Epithelial cell of prostate (primary cell): ENCODE results near the gene ANKRD13C.
"Not testable (repeated sequence)": the region's sequence is repeated elsewhere in the genome, so short reads cannot be mapped to it uniquely, and the experiment has no call there.

Source experiments
- DNase-seq: peaks from one replicate; pipeline ENCODE4 v3.0.0-alpha.2; 2011; ENCODE audit warnings: low read depth, low spot score
- H3K27ac ChIP-seq: fragments of 450-650 bp; 2 replicates; pipeline ENCODE4 v1.5.1; 2017; ENCODE audit warnings: mild to moderate bottlenecking

ANKRD13C gene, protein sequence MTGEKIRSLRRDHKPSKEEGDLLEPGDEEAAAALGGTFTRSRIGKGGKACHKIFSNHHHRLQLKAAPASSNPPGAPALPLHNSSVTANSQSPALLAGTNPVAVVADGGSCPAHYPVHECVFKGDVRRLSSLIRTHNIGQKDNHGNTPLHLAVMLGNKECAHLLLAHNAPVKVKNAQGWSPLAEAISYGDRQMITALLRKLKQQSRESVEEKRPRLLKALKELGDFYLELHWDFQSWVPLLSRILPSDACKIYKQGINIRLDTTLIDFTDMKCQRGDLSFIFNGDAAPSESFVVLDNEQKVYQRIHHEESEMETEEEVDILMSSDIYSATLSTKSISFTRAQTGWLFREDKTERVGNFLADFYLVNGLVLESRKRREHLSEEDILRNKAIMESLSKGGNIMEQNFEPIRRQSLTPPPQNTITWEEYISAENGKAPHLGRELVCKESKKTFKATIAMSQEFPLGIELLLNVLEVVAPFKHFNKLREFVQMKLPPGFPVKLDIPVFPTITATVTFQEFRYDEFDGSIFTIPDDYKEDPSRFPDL

DNA sequence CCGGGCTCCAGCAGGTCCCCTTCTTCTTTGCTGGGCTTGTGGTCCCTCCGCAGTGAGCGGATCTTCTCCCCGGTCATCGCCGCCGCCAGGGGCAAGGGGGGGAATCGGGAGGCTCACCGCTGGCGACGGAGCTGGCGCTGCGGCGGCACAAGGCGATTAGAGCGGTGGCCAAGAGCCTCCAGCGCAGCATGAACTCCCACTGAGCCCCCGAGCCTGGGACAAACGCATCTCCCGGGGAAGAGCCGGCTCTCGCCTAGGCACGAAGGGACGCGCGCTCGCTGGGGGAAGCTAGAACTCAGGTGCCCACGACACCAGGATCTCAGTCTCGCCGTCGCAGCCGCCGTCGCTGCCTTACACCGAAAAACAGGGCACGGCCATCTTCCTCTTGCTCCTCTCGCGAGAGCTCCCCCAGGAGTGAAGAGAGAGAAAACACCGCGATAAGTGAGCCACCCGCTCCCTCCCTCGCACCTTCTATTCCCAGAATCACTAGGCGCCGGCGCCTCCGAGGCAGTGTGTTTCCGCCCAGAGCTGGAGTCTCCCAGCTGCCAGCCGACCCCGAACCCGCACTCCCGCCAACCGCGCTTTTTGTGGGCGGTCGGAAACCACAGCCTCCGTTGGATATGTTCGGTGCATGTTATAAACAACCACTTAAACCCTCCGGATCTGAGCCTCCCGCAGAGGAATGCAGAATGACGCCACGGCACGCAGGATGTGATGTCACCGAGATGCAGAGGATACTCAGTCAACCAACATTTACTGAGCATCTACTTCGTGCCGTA, at the start of gene ANKRD13C:
Gene ANKRD13C (minus strand): TSS at position 391 of the 779 bp plus-strand sequence. CDS start 314 bp downstream, at position 77.
- H3K27ac ChIP-seq = peak within 1 kb of the TSS; percentile 86
- DNase-seq = peak; percentile 73

DNA sequence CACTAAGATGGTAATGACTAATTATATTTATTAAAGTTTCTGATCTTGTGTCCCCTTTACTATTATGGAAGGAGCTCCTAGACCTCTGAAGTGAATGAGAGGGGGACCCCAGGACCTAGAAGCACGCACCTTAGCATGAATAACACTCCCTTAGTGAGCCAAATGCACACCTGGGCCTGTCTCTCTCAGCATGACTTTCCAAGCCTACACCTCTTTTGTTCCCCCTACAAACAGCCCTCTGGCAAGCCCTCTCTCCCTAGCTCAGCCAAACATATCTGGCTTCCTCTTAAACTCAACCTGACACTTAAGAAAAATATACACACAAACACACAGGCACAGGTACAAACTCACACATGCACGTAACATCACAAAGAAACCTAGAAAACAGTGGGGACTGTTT, 49.2 kb upstream of the ANKRD13C start:
- no peak for DNase-seq
- no peak overlapping the region for H3K27ac ChIP-seq

DNA sequence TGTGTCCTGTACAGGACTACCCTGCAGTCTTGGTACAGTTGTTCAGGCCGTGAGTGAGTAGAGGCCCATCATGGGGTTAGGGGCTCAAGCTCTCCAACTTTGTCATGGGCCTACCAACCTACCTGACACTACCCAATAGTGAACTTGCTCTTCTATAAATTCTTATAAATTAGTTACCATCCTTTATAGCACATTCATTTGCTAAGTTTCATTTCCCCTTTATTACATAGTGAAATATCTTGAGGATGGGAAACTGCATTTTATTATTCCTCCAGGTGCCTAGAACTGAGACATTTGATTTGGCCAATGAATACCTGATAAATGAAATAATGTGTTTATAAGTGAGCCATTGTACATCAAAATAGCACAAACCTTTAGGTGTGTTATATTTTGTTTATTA, 47.5 kb upstream of the ANKRD13C start:
- H3K27ac ChIP-seq = no peak overlapping the region
- no peak for DNase-seq

DNA sequence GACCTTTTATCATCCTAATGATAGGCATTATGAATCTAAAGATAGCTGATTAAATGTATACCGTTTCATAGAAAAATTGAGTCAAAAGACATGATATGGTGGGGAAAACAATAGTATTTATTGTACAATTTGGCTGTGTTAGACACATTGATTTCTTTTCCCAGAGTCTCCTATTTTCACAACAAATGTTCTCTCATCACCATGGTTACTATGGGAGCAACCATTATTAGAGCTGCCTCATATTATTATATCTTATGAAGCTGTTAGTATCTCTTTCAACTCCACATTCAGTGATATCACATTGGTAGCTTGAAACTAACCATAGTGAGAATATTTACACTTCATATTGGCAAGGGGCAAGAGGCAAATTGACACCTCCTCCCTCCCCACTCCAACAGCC, 45.8 kb upstream of the ANKRD13C start:
- DNase-seq = no peak
- no peak overlapping the region for H3K27ac ChIP-seq

DNA sequence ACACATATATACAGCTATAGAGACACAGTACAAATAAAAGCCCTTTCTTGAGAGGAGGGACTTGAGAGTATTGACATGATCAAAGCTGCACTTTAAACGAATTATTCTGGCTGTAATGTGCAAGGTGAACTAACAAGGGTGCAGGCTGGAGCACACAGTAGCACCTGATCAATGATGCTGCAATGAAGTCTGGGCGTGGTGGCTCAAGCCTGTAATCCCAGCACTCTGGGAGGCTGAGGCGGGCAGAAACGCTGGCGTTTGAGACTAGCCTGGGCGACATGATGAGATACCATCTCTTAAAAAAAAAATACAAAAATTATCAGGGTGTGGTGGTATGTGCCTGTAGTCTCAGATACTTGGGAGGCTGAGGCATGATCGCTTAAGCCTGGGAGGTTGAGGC, 42.5 kb upstream of the ANKRD13C start:
- no peak for DNase-seq
- no peak overlapping the region for H3K27ac ChIP-seq

DNA sequence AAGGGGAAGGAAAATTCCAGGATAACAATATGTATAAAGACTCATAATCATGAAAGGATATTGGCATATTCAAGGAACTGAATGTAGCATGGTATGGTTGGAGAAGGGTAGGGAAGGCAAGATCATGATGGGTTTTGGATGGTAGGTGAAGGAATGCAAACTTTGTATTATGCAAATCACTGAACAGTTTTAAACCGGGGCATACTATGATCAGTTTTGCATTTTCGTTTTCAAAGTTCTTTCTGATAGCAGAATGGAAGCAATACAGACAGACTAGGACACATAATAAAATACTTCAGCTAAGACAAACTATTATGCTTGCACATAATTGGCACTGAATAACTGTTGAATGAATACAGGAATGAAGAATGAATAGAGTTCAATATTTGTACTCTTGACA, 42.1 kb upstream of the ANKRD13C start:
- H3K27ac ChIP-seq = no peak overlapping the region
- no peak for DNase-seq

DNA sequence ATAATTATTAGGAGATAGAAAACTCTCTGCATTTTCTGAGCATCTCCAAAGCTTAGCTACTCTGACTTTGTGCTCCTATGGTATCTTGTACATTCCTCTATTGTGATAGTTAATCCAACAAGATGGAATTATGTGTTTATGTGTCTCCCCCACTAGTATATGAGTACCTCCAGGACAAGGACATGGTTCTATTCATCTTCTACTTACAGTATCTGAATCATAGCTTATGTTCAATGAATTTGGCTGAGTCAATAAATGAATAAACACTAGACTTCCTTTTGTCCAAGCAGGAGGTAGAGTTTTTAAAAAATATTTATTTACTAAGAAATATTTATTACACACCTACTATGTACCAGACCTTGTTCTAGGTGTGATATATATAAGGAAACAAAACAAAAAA, 38.1 kb upstream of the ANKRD13C start:
- H3K27ac ChIP-seq = no peak overlapping the region
- no peak for DNase-seq

DNA sequence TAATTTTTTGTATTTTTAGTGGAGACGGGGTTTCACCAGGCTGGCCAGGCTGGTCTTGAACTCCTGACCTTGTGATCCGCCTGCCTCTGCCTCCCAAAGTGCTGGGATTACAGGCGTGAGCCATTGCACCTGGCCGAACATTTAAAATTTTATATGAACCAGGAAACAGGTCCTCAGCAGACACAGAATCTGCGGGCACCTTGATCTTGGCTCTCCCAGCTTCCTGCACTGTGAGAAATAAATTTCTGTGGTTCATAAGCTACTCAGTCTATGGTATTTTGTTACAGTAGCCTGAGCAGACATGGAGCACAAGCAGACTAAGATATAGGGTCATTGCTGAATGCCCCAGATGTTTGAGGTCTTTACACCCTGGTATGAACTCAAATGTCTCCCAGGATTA, 33.0 kb upstream of the ANKRD13C start:
- DNase-seq = no peak
- H3K27ac ChIP-seq = no peak overlapping the region

DNA sequence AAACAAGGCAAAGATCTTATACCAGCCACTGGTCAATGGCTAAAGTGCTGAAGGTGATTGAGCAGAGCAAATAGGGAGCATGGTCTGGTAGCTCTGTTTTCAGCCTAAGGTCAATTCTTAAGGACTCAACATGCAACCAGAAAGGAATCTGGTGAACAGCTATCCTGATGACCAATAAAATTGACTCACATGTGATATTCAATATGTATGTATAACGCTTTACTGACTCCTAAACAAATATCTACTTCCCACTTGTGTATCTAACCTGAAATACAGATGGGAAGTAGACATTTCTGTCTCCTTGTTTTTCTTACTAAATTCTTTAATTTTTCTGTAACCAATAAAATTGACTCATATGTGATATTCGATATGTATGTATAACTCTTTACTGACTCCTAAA, 31.6 kb upstream of the ANKRD13C start:
- no peak overlapping the region for H3K27ac ChIP-seq
- DNase-seq = no peak

DNA sequence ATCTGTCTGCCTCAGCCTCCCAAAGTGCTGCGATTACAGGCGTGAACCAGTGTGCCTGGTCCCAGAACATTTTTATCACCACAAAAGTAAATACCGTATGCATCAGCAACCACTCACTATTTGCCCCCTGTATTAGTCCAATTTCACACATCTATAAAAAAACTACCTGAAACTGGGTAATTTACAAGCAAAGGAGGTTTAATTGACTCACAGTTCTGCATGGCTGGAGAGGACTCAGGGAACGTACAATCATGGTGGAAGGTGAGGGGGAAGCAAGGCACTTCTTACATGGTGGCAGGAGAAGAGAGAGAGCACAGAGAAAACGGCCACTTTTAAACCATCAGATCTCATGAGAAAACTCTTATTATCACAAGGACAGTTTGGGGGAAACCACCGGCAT, 31.0 kb upstream of the ANKRD13C start:
- DNase-seq = no peak
- no peak overlapping the region for H3K27ac ChIP-seq

DNA sequence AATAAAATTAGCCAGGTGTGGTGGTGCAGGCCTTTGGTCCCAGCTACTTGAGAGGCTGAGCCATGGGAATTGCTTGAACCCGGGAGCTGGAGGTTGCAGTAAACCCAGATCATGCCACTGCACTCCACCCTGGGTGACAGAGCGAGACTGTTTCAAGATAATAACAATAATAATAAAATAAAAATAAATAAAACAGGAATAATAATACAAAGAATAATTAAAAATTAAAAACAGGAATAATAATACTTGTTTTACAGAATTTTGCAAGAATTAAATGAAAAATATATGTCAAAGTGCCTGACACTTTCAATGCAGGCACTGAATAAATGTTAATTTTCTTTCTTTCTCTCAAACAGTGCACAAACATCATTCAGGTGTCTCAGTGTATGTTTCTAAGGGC, 30.0 kb upstream of the ANKRD13C start:
- DNase-seq = no peak
- H3K27ac ChIP-seq = no peak overlapping the region

DNA sequence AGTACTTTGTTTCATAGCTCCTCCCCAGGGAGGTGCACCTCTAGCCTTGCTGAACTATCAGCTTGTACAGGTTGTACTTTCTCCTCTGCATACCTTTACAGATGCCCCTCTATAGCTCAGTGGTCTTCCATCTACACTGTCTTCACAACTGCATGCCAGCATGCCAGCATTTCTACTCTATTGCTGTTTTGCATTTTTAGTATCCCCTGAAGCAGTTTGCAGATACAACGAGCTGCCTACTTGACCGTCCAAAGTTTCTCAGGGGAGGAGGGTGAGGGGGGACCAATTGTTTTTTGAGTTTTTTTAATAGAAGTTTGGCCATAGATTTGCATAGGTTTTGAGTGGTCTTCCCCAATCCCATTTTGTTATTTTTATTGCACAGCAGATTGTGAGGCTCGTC, 29.0 kb upstream of the ANKRD13C start:
- H3K27ac ChIP-seq = no peak overlapping the region
- no peak for DNase-seq

DNA sequence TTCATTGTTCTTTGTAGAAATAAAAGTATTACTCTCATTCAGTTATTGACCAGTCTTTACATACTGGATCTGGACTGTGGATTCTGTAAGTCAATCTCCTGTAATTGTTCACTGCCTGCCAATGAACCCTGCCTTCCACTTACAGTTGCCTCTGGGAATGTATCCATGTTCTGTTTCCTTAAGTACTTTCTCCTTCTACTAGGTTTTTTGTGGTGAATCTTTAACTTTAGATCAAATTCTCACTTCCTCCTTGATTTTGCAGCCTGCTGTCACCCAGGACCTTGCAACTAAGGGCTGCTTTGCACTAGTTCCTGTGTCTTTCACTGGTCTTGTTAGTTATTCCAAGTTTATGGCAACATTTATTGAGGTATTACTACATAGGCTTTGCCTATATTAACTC, 28.2 kb upstream of the ANKRD13C start:
- H3K27ac ChIP-seq = no peak overlapping the region
- DNase-seq = no peak

DNA sequence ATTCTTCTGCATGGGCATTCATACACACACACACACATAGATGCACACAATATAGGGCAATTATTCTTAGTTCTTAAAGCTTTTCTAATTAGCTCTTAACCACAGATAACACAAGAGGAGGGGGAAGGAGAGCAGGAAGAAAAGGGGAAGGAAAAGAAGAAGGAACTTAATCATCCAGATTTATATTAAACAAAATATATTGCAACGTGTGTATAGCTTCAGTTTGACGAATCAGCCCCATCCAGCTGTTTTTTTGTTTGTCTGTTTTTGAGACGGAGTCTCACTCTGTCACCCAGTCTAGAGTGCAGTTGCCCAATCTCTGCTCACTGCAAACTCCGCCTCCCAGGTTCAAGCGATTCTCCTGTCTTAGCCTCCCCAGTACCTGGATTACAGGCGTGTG, 21.7 kb upstream of the ANKRD13C start:
- no peak overlapping the region for H3K27ac ChIP-seq
- no peak for DNase-seq

DNA sequence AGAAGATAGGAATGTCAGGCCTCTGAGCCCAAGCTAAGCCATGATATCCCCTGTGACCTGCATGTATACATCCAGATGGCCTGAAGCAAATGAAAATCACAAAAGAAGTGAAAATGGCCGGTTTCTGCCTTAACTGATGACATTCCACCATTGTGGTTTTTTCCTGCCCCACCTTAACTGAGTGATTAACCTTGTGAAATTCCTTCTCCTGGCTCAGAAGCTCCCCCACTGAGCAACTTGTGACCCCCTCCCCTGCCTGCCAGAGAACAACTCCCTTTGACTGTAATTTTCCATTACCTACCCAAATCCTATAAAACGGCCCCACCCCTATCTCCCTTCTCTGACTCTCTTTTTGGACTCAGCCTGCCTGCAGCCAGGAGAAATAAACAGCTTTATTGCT, 19.1 kb upstream of the ANKRD13C start:
- not testable (repeated sequence) for H3K27ac ChIP-seq, DNase-seq

DNA sequence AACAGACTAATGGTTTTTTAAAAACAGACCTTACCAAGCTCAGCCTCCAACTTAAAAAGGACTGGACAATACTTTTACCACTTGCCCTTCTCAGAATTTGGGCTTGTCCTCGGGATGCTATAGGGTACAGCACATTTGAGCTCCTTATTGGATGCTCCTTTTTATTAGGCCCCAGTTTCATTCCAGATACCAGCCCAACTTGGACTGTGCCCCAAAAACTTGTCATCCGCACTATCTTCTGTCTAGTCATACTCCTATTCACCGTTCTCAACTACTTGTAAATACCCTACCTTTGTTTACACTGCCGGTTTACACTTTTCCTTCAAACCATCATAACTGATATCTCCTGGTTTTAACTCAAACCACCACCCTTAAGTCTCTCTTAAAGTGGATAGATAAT, 17.9 kb upstream of the ANKRD13C start:
- H3K27ac ChIP-seq = no peak overlapping the region
- DNase-seq = no peak

DNA sequence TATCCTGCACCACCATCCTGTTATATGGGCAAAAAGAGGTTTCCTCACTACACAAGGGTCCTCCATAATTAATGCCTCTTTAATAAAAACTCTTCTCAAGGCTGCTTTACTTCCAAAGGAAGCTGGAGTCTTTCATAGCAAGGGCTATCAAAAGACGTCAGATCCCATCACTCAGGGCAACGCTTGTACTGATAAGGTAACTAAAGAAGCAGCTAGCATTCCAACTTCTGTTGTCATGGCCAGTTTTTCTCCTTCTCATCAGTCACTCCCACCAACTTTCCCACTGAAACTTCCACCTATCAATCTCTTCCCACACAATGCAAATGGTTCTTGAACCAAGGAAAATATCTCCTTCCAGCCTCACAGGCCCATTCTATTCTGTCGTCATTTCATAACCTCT, 17.1 kb upstream of the ANKRD13C start:
- not testable (repeated sequence) for H3K27ac ChIP-seq, DNase-seq

DNA sequence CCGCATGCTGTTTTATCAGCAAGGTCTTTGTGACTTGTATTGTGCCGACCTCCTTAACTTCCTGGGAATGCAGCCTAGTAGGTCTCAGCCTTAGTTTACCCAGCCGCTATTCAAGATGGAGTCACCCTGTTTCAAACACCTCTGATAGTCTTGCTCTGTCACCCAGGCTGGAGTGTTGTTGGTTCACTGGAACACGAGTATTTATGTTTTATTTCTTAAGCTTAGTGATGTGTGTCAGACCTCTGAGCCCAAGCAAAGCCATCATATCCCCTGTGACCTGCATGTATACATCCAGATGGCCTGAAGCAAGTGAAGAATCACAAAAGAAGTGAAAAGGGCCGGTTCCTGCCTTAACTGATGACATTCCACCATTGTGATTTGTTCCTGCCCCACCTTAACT, 12.9 kb upstream of the ANKRD13C start:
- DNase-seq = not testable (repeated sequence)
- H3K27ac ChIP-seq = peak overlapping the region; percentile 65

DNA sequence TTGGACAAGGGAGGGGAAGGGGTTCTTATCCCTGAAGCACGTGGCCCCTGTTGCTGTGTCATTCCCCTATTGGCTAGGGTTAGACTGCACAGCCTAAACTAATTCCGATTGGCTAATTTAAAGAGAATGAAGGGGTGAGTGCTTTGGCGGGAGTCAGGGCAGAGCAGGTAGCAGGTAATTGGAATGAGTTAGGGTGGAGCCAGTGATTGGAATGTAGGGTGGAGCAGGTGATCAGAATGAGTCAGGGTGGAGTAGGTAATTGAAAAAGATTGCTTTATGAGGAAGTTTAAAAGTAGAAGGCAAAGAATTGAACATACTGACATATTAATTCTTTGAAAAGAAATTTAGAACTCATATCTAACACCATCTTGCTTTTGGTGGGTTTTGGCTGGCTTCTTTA, 12.5 kb upstream of the ANKRD13C start:
- peak overlapping the region; percentile 65 for H3K27ac ChIP-seq
- DNase-seq = peak; percentile 5

DNA sequence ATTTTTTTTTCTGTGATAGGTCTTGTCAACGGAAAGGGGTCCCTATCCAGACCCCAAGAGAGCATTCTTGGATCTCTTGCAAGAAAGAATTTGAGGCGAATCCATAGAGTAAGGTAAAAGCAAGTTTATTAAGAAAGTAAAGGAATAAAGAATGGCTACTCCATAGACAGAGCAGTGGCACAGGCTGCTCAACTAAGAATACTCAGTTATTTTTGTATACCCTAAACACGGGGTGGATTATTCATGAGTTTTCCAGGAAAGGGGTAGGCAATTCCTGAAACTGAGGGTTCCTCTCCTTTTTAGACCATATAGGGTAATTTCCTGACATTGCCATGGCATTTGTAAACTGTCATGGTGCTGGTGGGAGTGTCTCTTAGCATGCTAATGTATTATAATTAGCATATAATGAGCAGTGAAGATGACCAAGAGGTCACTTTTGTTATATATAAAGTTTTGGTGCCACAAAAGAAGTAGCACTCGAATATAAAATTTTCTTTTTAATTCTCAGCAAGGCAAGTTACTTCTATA, 12.0 kb upstream of the ANKRD13C start:
- DNase-seq = not testable (repeated sequence)

DNA sequence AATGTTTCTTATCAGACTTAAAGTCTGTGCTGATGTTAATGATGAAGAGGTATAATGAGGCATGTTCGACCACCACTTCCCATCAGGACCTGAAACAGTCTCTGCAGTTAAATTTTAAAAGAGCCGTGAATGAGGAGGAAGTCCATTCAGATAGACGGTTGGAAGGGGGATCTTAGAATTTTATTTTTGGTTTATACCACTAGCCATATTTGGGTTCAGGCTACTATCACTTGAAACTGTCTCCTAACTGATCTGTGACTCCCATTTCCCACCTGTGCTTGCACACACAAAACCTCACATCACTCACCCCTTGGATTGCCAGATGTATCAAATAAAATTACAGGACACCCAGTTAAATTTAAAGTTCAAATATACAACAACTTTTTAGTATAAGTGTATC, 9.9 kb upstream of the ANKRD13C start:
- no peak overlapping the region for H3K27ac ChIP-seq
- no peak for DNase-seq

More for the DNA sequence above, 12.0 kb upstream of the ANKRD13C start:
- H3K27ac ChIP-seq = peak overlapping the region; percentile 65
